GM12878 (cell line): ENCODE data around the gene RXRG. TPM values are rescaled to one million over a fixed set of nuclear protein-coding genes. Genes with fewer than 3 reads are reported as not detected.

ENCODE experiments used
- ATAC-seq: fragments of 200-7000 bp; cut with Tn5 transposase; 3 replicates; pipeline ENCODE4 v1.9.1; 2020; ENCODE audit warnings: mild to moderate bottlenecking, moderate library complexity
- BruUV-seq: library from RNA; stranded (reverse); fragments of 400-500 nt; replicated peaks from 2 replicates; lab custom pipeline; 2021; lab: Mats Ljungman, UMichigan
- CTCF ChIA-PET: fragments of 300-600 bp; sonication (Branson Sonifier 250); formaldehyde crosslinking; extraction: SDS; loops from one replicate; lab custom pipeline; 2021; ENCODE audit warnings: inconsistent platforms; lab: Yijun Ruan, JAX
- POLR2A ChIA-PET: fragments of 350-600 bp; formaldehyde crosslinking; extraction: SDS; loops from one replicate; lab custom pipeline; 2021; ENCODE audit warnings: inconsistent platforms; lab: Charles Lee
- RAD21 ChIA-PET: fragments of 300-600 bp; sonication (Branson Sonifier 250); formaldehyde crosslinking; loops from one replicate; lab custom pipeline; 2023; ENCODE audit warnings: antibody characterized with exemption; ENCODE audit not compliant: unreplicated experiment; lab: Charles Lee
- SMC1A ChIA-PET: fragments of 300-600 bp; sonication (Branson Sonifier 250); formaldehyde crosslinking; loops from one replicate; lab custom pipeline; 2023; ENCODE audit not compliant: unreplicated experiment, uncharacterized antibody; lab: Charles Lee
- DNase-seq: peaks from one replicate; pipeline ENCODE4 v3.0.0-alpha.2; 2011; ENCODE audit warnings: low read depth, low spot score
- FAIRE-seq: peaks from 3 replicates; lab custom pipeline; 2011; peaks lifted over from hg19 to GRCh38; lab: Jason Lieb, UNC
- H2AFZ ChIP-seq: 2 replicates; pipeline ENCODE4 v1.6.0; 2011; ENCODE audit warnings: low read depth, low read length, control low read depth; ENCODE audit not compliant: control insufficient read depth
- H3K27ac ChIP-seq: 2 replicates; pipeline ENCODE4 v1.5.1; 2011; ENCODE audit warnings: control low read depth; ENCODE audit not compliant: control insufficient read depth, insufficient read depth
- H3K27me3 ChIP-seq, 2 experiments: replicated peaks in 1 of 2; 2 replicates each; pipeline versions ENCODE4 v1.6.0 to v1.6.1; 2011; ENCODE audit warnings: low read length in 1 of 2; ENCODE audit not compliant: control insufficient read depth in 2 of 2, insufficient read depth in 2 of 2
- H3K36me3 ChIP-seq, 2 experiments: 2 replicates each; pipeline ENCODE4 v1.5.1; 2011; ENCODE audit warnings: low read length in 1 of 2; ENCODE audit not compliant: control insufficient read depth in 2 of 2, insufficient read depth in 2 of 2
- H3K4me1 ChIP-seq: 2 replicates; pipeline ENCODE4 v1.6.1; 2011; ENCODE audit warnings: mild to moderate bottlenecking, low read length, moderate library complexity, mixed read lengths; ENCODE audit not compliant: control insufficient read depth, insufficient read depth
- H3K4me2 ChIP-seq: 2 replicates; pipeline ENCODE4 v1.6.0; 2011; ENCODE audit warnings: control low read depth; ENCODE audit not compliant: control insufficient read depth, insufficient read depth
- H3K4me3 ChIP-seq: fragments of 200-600 bp; sonication (generic); 2 replicates; pipeline ENCODE4 v1.5.1; 2016
- H3K79me2 ChIP-seq: 2 replicates; pipeline ENCODE4 v1.6.0; 2011; ENCODE audit warnings: low read length; ENCODE audit not compliant: control insufficient read depth, insufficient read depth
- H3K9ac ChIP-seq: 2 replicates; pipeline ENCODE4 v1.8.0; 2011; ENCODE audit warnings: low read length, control low read depth, mixed read lengths; ENCODE audit not compliant: control insufficient read depth, insufficient read depth
- H3K9me3 ChIP-seq: replicated peaks from 3 replicates; pipeline ENCODE4 v1.5.1; 2011; ENCODE audit warnings: mild to moderate bottlenecking, low read length; ENCODE audit not compliant: control insufficient read depth, insufficient read depth
- H4K20me1 ChIP-seq: 2 replicates; pipeline ENCODE4 v1.6.0; 2011; ENCODE audit not compliant: control insufficient read depth, insufficient read depth
- GATAD2B ChIP-seq: fragments of 450-650 bp; conservative IDR thresholded peaks from 2 replicates; pipeline ENCODE4 v1.6.1; 2017; ENCODE audit warnings: low read depth, mild to moderate bottlenecking, moderate library complexity
- HDGF ChIP-seq: fragments of 450-650 bp; IDR thresholded peaks from 2 replicates; pipeline ENCODE4 v1.6.1; 2016; ENCODE audit warnings: antibody characterized with exemption
- IRF4 ChIP-seq: IDR thresholded peaks from 2 replicates; pipeline ENCODE4 v1.6.1; 2011; ENCODE audit warnings: low read depth, low read length
- JUND ChIP-seq: IDR thresholded peaks from 2 replicates; pipeline ENCODE4 v1.6.1; 2012; ENCODE audit warnings: low read depth, mild to moderate bottlenecking, low read length, improper control_type of control experiment, moderate library complexity
- KDM1A ChIP-seq: fragments of 200-600 bp; sonication (generic); IDR thresholded peaks from 2 replicates; pipeline ENCODE4 v1.6.1; 2016; ENCODE audit warnings: borderline replicate concordance
- MYC ChIP-seq: IDR thresholded peaks from 2 replicates; pipeline ENCODE4 v1.6.1; 2011; ENCODE audit warnings: mild to moderate bottlenecking, low read length, moderate library complexity, inconsistent platforms; ENCODE audit not compliant: insufficient read depth, insufficient replicate concordance, insufficient read length, severe bottlenecking
- NR2C2 ChIP-seq: IDR thresholded peaks from 2 replicates; pipeline ENCODE4 v1.6.1; 2011; ENCODE audit warnings: borderline replicate concordance, low read depth; ENCODE audit not compliant: control insufficient read depth, insufficient read length
- PAX5 ChIP-seq: IDR thresholded peaks from 2 replicates; pipeline ENCODE4 v1.6.1; 2011; ENCODE audit warnings: low read depth, low read length, borderline replicate concordance
- SMC3 ChIP-seq: IDR thresholded peaks from 2 replicates; pipeline ENCODE4 v1.6.1; 2011; ENCODE audit warnings: low read length, improper control_type of control experiment, borderline replicate concordance
- USF2 ChIP-seq: IDR thresholded peaks from 2 replicates; pipeline ENCODE4 v1.6.1; 2011; ENCODE audit warnings: low read depth, low read length, improper control_type of control experiment, borderline replicate concordance
- WRNIP1 ChIP-seq: IDR thresholded peaks from 2 replicates; pipeline ENCODE4 v1.6.1; 2011; ENCODE audit warnings: low read depth, low read length, improper control_type of control experiment, borderline replicate concordance
- ZNF622 ChIP-seq: fragments of 450-650 bp; IDR thresholded peaks from 2 replicates; pipeline ENCODE4 v1.6.1; 2017; ENCODE audit warnings: mild to moderate bottlenecking, inconsistent platforms
- WGBS: methylation state at CpG from one replicate; pipeline ENCODE4 v1.1.6; 2016; ENCODE audit warnings: low lambda C conversion rate; ENCODE audit not compliant: insufficient replicate concordance, insufficient coverage; ENCODE audit errors: missing lambda C conversion rate; 5-methylcytosine and 5-hydroxymethylcytosine counted together
- in situ Hi-C: fragments of 300-500 bp; cut with MboI; formaldehyde crosslinking; loops from 9 replicates; pipeline ENCODE4 v1.14.3; 2018; ENCODE audit warnings: mixed read lengths
- intact Hi-C: fragments of 100-400 bp; cut with micrococcal nuclease; formaldehyde crosslinking; loops from one replicate; pipeline ENCODE4 v1.14.2; 2022; ENCODE audit not compliant: unreplicated experiment
- polyA plus RNA-seq, 11 experiments: library from polyadenylated mRNA; depleted of rRNA in 4 of 11; unstranded in 6 of 11; stranded (reverse) in 5 of 11; fragments of >200 nt; fragmentation: Nextera tagmentation in 4 of 11; fragmentation: Illumina TruSeq in 1 of 11; extraction: Ambion mirVana in 4 of 11; extraction: Trizol in 1 of 11; gene quantifications; 1 replicate in 1 of 11; 2 replicates in 10 of 11; pipeline versions ENCODE4 v1.2.1 to v1.2.3, GENCODE V29; 2011 to 2016; ENCODE audit warnings: inconsistent platforms in 2 of 11, missing spikeins in 2 of 11, low read depth in 1 of 11
- total RNA-seq, 4 experiments: library from RNA; depleted of rRNA in 3 of 4; stranded (reverse); fragments of >200 nt in 3 of 4; fragmentation: Illumina TruSeq in 1 of 4; extraction: Trizol in 1 of 4; gene quantifications; 2 replicates each; pipeline versions ENCODE4 v1.2.1 to v1.2.3, GENCODE V29; 2013 to 2021
- TF ChIP-seq, protein P1 (sequence below): fragments of 450-650 bp; IDR thresholded peaks from 2 replicates; pipeline ENCODE4 v1.6.1; 2016; ENCODE audit warnings: mild to moderate bottlenecking, moderate library complexity, borderline replicate concordance
- TF ChIP-seq, protein P2 (sequence below): fragments of 450-650 bp; IDR thresholded peaks from 2 replicates; pipeline ENCODE4 v1.6.1; 2016; ENCODE audit warnings: mild to moderate bottlenecking
- TF ChIP-seq, protein P3 (sequence below): fragments of 150-350 bp; IDR thresholded peaks from 2 replicates; pipeline ENCODE4 v1.6.1; 2014; ENCODE audit warnings: mild to moderate bottlenecking, low read depth, low read length

Gene RXRG
- total and polyA plus RNA-seq, 10 of the 15 experiments (the other 5 are each of a cell fraction or from before 2014, with no cell fraction given), result 0.10 TPM; not detected in 9

- ATAC-seq (no peak), FAIRE-seq (no peak), DNase-seq (no peak)
- Histone ChIP-seq H3K4me2 (no peak overlapping the region), H4K20me1 (no peaks in the 10 kb centered on the region), H2AFZ (no peak overlapping the region), H3K27me3 (peaks cover 0 to 4% of the 10 kb centered on the region in 2 experiments; a peak in 1 of 4 replicates), H3K27ac (no peak overlapping the region), H3K4me1 (peaks cover 5% of the 10 kb centered on the region), H3K9me3 (no peaks in the 10 kb centered on the region), H3K79me2 (no peaks in the 10 kb centered on the region), H3K9ac (no peak overlapping the region), H3K4me3 (no peak overlapping the region), H3K36me3 (no peaks in the 10 kb centered on the region)
- CTCF ChIA-PET, result no interaction called here
- intact Hi-C loops (no loop called here), in situ Hi-C loops (no loop called here)
- RAD21 ChIA-PET, result no interaction called here
- WGBS, result 35% methylated on average over 5 of the region's 5 CpGs
- SMC1A ChIA-PET, result no interaction called here
- BruUV-seq, result no TSS peak
- POLR2A ChIA-PET, result no interaction called here
- TF ChIP-seq GATAD2B, result no peak
- no peak for TF ChIP-seq WRNIP1
- TF ChIP-seq ZNF622, result no peak
- TF ChIP-seq, protein P1, sequence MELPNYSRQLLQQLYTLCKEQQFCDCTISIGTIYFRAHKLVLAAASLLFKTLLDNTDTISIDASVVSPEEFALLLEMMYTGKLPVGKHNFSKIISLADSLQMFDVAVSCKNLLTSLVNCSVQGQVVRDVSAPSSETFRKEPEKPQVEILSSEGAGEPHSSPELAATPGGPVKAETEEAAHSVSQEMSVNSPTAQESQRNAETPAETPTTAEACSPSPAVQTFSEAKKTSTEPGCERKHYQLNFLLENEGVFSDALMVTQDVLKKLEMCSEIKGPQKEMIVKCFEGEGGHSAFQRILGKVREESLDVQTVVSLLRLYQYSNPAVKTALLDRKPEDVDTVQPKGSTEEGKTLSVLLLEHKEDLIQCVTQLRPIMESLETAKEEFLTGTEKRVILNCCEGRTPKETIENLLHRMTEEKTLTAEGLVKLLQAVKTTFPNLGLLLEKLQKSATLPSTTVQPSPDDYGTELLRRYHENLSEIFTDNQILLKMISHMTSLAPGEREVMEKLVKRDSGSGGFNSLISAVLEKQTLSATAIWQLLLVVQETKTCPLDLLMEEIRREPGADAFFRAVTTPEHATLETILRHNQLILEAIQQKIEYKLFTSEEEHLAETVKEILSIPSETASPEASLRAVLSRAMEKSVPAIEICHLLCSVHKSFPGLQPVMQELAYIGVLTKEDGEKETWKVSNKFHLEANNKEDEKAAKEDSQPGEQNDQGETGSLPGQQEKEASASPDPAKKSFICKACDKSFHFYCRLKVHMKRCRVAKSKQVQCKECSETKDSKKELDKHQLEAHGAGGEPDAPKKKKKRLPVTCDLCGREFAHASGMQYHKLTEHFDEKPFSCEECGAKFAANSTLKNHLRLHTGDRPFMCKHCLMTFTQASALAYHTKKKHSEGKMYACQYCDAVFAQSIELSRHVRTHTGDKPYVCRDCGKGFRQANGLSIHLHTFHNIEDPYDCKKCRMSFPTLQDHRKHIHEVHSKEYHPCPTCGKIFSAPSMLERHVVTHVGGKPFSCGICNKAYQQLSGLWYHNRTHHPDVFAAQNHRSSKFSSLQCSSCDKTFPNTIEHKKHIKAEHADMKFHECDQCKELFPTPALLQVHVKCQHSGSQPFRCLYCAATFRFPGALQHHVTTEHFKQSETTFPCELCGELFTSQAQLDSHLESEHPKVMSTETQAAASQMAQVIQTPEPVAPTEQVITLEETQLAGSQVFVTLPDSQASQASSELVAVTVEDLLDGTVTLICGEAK, result no peak
- TF ChIP-seq KDM1A, result no peak
- TF ChIP-seq NR2C2, result no peak
- TF ChIP-seq USF2, result no peak
- TF ChIP-seq IRF4, result no peak
- no peak for TF ChIP-seq MYC
- TF ChIP-seq, protein P2, sequence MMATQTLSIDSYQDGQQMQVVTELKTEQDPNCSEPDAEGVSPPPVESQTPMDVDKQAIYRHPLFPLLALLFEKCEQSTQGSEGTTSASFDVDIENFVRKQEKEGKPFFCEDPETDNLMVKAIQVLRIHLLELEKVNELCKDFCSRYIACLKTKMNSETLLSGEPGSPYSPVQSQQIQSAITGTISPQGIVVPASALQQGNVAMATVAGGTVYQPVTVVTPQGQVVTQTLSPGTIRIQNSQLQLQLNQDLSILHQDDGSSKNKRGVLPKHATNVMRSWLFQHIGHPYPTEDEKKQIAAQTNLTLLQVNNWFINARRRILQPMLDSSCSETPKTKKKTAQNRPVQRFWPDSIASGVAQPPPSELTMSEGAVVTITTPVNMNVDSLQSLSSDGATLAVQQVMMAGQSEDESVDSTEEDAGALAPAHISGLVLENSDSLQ, result no peak
- TF ChIP-seq, protein P3, sequence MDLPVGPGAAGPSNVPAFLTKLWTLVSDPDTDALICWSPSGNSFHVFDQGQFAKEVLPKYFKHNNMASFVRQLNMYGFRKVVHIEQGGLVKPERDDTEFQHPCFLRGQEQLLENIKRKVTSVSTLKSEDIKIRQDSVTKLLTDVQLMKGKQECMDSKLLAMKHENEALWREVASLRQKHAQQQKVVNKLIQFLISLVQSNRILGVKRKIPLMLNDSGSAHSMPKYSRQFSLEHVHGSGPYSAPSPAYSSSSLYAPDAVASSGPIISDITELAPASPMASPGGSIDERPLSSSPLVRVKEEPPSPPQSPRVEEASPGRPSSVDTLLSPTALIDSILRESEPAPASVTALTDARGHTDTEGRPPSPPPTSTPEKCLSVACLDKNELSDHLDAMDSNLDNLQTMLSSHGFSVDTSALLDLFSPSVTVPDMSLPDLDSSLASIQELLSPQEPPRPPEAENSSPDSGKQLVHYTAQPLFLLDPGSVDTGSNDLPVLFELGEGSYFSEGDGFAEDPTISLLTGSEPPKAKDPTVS, result no peak
- TF ChIP-seq PAX5, result no peak
- TF ChIP-seq HDGF, result no peak
- TF ChIP-seq JUND, result no peak
- no peak for TF ChIP-seq SMC3
These were observed 21.8 kb downstream of the RXRG start for GRCh38 chr1:165423136-165423535.
